Measurements from ENCODE around the gene OR1J1. TPM values are rescaled to one million over a fixed set of nuclear protein-coding genes. Genes with fewer than 3 reads are reported as not detected.

Gene OR1J1
- total RNA-seq (2014; rRNA removed; shearing (Covaris generic)), result not detected in 2 replicates
- not detected in 2 replicates for polyA plus RNA-seq (2014; cell fraction: nucleus; rRNA removed)

- no peak for DNase-seq (ENCODE audit: extremely low read depth, low read depth)
Observed at GRCh38 chr9:122477826-122478225, at the start of gene OR1J1. TSS of gene OR1J1 (minus strand) at chr9:122477926. CDS start at chr9:122477926, 0 bp downstream.

- DNase-seq (ENCODE audit: extremely low read depth, low read depth), result no peak
Observed at GRCh38 chr9:122527193-122527592, 49.5 kb upstream of the OR1J1 start, which contains the start of gene OR1N1. TSS of gene OR1N1 (minus strand) at chr9:122527293. CDS start at chr9:122527293, 0 bp downstream.

GRCh38 chr9:122526602-122527001, 48.9 kb upstream of the OR1J1 start:
- no peak for DNase-seq (ENCODE audit: extremely low read depth, low read depth)

- no peak for DNase-seq (ENCODE audit: extremely low read depth, low read depth)
Observed at GRCh38 chr9:122519376-122519775, 41.6 kb upstream of the OR1J1 start.

- DNase-seq (ENCODE audit: extremely low read depth, low read depth), result no peak
Observed at GRCh38 chr9:122518841-122519240, 41.1 kb upstream of the OR1J1 start, which contains the start of gene OR1J4. TSS of gene OR1J4 (plus strand) at chr9:122519141. CDS start at chr9:122519141, 0 bp downstream.

GRCh38 chr9:122518226-122518625, 40.5 kb upstream of the OR1J1 start:
- no peak for DNase-seq (ENCODE audit: extremely low read depth, low read depth)

GRCh38 chr9:122510502-122510901, 32.8 kb upstream of the OR1J1 start, which contains the start of gene OR1J2:
TSS of gene OR1J2 (plus strand) at chr9:122510802. CDS start at chr9:122510802, 0 bp downstream.
- DNase-seq (ENCODE audit: extremely low read depth, low read depth), result no peak

GRCh38 chr9:122506964-122507363, 29.2 kb upstream of the OR1J1 start:
- no peak for DNase-seq (ENCODE audit: extremely low read depth, low read depth)

GRCh38 chr9:122498883-122499288, 21.2 kb upstream of the OR1J1 start:
- peak; percentile 28 for DNase-seq (ENCODE audit: extremely low read depth, low read depth)

GRCh38 chr9:122479062-122479461, 1.3 kb upstream of the OR1J1 start:
- DNase-seq (ENCODE audit: extremely low read depth, low read depth), result no peak

GRCh38 chr9:122477346-122477745, 380 bp downstream of the OR1J1 start:
- no peak for DNase-seq (ENCODE audit: extremely low read depth, low read depth)

- no peak for DNase-seq (ENCODE audit: extremely low read depth, low read depth)
Observed at GRCh38 chr9:122475717-122476116, 2.0 kb downstream of the OR1J1 start.

GRCh38 chr9:122474561-122474960, 3.2 kb downstream of the OR1J1 start:
- no peak for DNase-seq (ENCODE audit: extremely low read depth, low read depth)

- no peak for DNase-seq (ENCODE audit: extremely low read depth, low read depth)
Observed at GRCh38 chr9:122468735-122469134, 9.0 kb downstream of the OR1J1 start.

- no peak for DNase-seq (ENCODE audit: extremely low read depth, low read depth)
Observed at GRCh38 chr9:122466456-122466855, 11.3 kb downstream of the OR1J1 start.

GRCh38 chr9:122464633-122465567, 12.8 kb downstream of the OR1J1 start:
- peak; percentile 88 for DNase-seq (ENCODE audit: extremely low read depth, low read depth)

GRCh38 chr9:122463828-122464632, 13.7 kb downstream of the OR1J1 start:
- DNase-seq (ENCODE audit: extremely low read depth, low read depth), result peak; percentile 64

- no peak for DNase-seq (ENCODE audit: extremely low read depth, low read depth)
Observed at GRCh38 chr9:122457787-122458186, 19.9 kb downstream of the OR1J1 start.

GRCh38 chr9:122456123-122456522, 21.6 kb downstream of the OR1J1 start:
- DNase-seq (ENCODE audit: extremely low read depth, low read depth), result no peak

- no peak for DNase-seq (ENCODE audit: extremely low read depth, low read depth)
Observed at GRCh38 chr9:122453677-122454135, 24.0 kb downstream of the OR1J1 start.

Measured in NCI-H460 (cell line).